ELF-1 (cell line): ENCODE data around the gene PSMG2.

Experiments
- DNase-seq: peaks from one replicate; pipeline ENCODE4 v3.0.0-alpha.2; 2016; ENCODE audit warnings: low read depth, low spot score

The PSMG2 gene

GRCh38 chr18:12702221-12703095 is at the start of gene PSMG2, which contains the start of gene CEP76:
PSMG2 (plus strand) TSS chr18:12703042; CDS start chr18:12703108, 66 bp downstream.
CEP76 (minus strand) TSS chr18:12702723; CDS start chr18:12702548, 175 bp downstream.
- DNase-seq: peak; percentile 93

- no peak for DNase-seq
Observed at GRCh38 chr18:12654971-12655370, 47.9 kb upstream of the PSMG2 start.

- DNase-seq: no peak
Observed at GRCh38 chr18:12656605-12656937, 46.3 kb upstream of the PSMG2 start.

GRCh38 chr18:12656938-12657683 is 45.7 kb upstream of the PSMG2 start:
- peak; percentile 23 for DNase-seq

GRCh38 chr18:12657684-12658425 is 45.0 kb upstream of the PSMG2 start, which contains the start of gene SPIRE1:
SPIRE1 (minus strand) TSS chr18:12658107; CDS start chr18:12657866, 241 bp downstream.
- DNase-seq: peak; percentile 27

- DNase-seq: peak; percentile 75
Observed at GRCh38 chr18:12658426-12659138, 44.3 kb upstream of the PSMG2 start.

GRCh38 chr18:12659904-12660605 is 42.8 kb upstream of the PSMG2 start:
- peak; percentile 31 for DNase-seq

GRCh38 chr18:12668041-12668440 is 34.8 kb upstream of the PSMG2 start:
- no peak for DNase-seq

GRCh38 chr18:12679183-12679786 is 23.6 kb upstream of the PSMG2 start:
- DNase-seq: no peak

GRCh38 chr18:12686100-12686499 is 16.7 kb upstream of the PSMG2 start:
- no peak for DNase-seq

- no peak for DNase-seq
Observed at GRCh38 chr18:12689256-12689850, 13.5 kb upstream of the PSMG2 start.

GRCh38 chr18:12692206-12692605 is 10.6 kb upstream of the PSMG2 start:
- DNase-seq: no peak

- no peak for DNase-seq
Observed at GRCh38 chr18:12694032-12694431, 8.8 kb upstream of the PSMG2 start.

- DNase-seq: no peak
Observed at GRCh38 chr18:12699747-12700146, 3.1 kb upstream of the PSMG2 start.

- no peak for DNase-seq
Observed at GRCh38 chr18:12701161-12701560, 1.7 kb upstream of the PSMG2 start.

GRCh38 chr18:12703096-12703567 is 290 bp downstream of the PSMG2 start:
- no peak for DNase-seq

GRCh38 chr18:12703664-12704063 is 822 bp downstream of the PSMG2 start:
- no peak for DNase-seq

- no peak for DNase-seq
Observed at GRCh38 chr18:12711446-12711845, 8.6 kb downstream of the PSMG2 start.

GRCh38 chr18:12721495-12722275 is 18.8 kb downstream of the PSMG2 start:
- DNase-seq: no peak
